ENCODE data around the gene POLD3. TPM values are rescaled to one million over a fixed set of nuclear protein-coding genes. Genes with fewer than 3 reads are reported as not detected.

The POLD3 gene
- total RNA-seq, 2 donors from 2014 or later: 5.6 to 14.5 TPM

DNA sequence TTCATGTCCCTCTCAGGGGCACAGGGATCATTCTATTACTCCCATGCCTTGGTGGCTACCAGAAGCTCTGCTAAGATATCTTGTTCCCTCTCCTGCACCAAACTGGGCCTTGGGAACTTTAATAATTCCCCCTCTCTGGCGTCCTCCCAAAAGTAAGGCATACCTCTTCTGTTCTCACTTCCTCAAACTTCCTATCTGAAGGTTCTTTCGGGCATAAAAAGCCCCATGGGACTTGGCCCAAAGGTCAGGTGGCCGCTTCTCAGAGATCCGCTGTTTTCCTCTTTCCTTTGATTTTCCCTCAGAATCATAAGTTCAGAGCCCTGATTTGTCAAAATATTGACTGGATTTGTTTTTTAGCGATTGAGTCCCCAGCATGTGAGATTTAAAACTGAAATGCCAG lies 13.0 kb downstream of the POLD3 start:
- DNase-seq (ENCODE audit: low spot score) (no peak), ATAC-seq (ENCODE audit: insufficient number of reproducible peaks, low FRiP score, low read depth) (no peak)
- no peaks in the 10 kb centered on the region for H3K9me3 ChIP-seq
- H3K27me3 ChIP-seq (replicated peaks; ENCODE audit: insufficient read depth): no peaks in the 10 kb centered on the region
- peaks cover 9% of the 10 kb centered on the region for H3K36me3 ChIP-seq
- H3K4me1 ChIP-seq (ENCODE audit: control insufficient read depth in 1 of 2, low read depth in 2 of 2): no peaks in the 10 kb centered on the region
- H3K4me3 ChIP-seq: no peak overlapping the region
- TF ChIP-seq, protein P1, sequence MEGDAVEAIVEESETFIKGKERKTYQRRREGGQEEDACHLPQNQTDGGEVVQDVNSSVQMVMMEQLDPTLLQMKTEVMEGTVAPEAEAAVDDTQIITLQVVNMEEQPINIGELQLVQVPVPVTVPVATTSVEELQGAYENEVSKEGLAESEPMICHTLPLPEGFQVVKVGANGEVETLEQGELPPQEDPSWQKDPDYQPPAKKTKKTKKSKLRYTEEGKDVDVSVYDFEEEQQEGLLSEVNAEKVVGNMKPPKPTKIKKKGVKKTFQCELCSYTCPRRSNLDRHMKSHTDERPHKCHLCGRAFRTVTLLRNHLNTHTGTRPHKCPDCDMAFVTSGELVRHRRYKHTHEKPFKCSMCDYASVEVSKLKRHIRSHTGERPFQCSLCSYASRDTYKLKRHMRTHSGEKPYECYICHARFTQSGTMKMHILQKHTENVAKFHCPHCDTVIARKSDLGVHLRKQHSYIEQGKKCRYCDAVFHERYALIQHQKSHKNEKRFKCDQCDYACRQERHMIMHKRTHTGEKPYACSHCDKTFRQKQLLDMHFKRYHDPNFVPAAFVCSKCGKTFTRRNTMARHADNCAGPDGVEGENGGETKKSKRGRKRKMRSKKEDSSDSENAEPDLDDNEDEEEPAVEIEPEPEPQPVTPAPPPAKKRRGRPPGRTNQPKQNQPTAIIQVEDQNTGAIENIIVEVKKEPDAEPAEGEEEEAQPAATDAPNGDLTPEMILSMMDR (IDR thresholded peaks at IDR 0.05): no peak
- no peak overlapping the region for H3K27ac ChIP-seq

GRCh38 chr11:74608431-74608830 lies 16.0 kb downstream of the POLD3 start:
- no peaks in the 10 kb centered on the region for H3K27me3 ChIP-seq (replicated peaks; ENCODE audit: insufficient read depth)
- H3K4me3 ChIP-seq: no peak overlapping the region
- DNase-seq (ENCODE audit: low spot score) (no peak), ATAC-seq (ENCODE audit: insufficient number of reproducible peaks, low FRiP score, low read depth) (no peak)
- no peak overlapping the region for H3K27ac ChIP-seq
- peaks cover 15 to 25% of the 10 kb centered on the region in 2 donors for H3K4me1 ChIP-seq (ENCODE audit: control insufficient read depth in 1 of 2, low read depth in 2 of 2)
- no peaks in the 10 kb centered on the region for H3K9me3 ChIP-seq
- H3K36me3 ChIP-seq: peaks cover 9% of the 10 kb centered on the region
- TF ChIP-seq, protein P1 (IDR thresholded peaks at IDR 0.05): no peak

DNA sequence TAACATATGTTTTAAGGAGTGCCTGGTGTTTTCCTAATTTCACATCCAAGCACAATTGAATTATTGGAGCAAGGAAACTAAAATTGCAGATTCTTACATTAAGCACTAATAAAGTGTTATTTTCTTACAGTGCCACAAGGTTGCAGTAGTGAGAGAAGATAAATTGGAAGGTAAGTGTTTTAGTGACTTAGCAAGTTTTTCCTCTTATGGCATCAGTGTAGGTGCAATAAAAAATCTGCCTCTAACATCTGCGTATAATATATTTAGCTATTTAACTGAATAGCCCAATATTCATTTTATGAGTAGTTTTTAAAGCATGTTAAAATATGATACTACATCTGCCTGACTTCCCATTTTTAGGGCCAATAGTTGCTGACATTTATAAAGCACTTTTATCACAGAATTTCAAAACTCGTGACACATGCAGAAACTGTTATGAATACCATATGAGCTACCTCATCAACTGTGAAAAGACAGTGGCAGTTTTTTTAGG lies 19.0 kb downstream of the POLD3 start:
- H3K4me3 ChIP-seq: no peak overlapping the region
- DNase-seq (ENCODE audit: low spot score) (no peak), ATAC-seq (ENCODE audit: insufficient number of reproducible peaks, low FRiP score, low read depth) (peak; percentile 59)
- no peaks in the 10 kb centered on the region for H3K27me3 ChIP-seq (replicated peaks; ENCODE audit: insufficient read depth)
- no peaks in the 10 kb centered on the region for H3K36me3 ChIP-seq
- no peaks in the 10 kb centered on the region for H3K9me3 ChIP-seq
- H3K4me1 ChIP-seq (ENCODE audit: control insufficient read depth in 1 of 2, low read depth in 2 of 2): peaks cover 15 to 25% of the 10 kb centered on the region in 2 donors
- H3K27ac ChIP-seq: peak overlapping the region in 1 of 2 donors; percentile 71
- TF ChIP-seq, protein P1 (IDR thresholded peaks at IDR 0.05): no peak

- Histone ChIP-seq H3K27ac (peak overlapping the region in 1 of 2 donors; percentile 36), H3K9me3 (no peaks in the 10 kb centered on the region), H3K4me3 (no peak overlapping the region), H3K4me1 (ENCODE audit: control insufficient read depth in 1 of 2, low read depth in 2 of 2) (peaks cover 15 to 25% of the 10 kb centered on the region in 2 donors), H3K36me3 (no peaks in the 10 kb centered on the region), H3K27me3 (replicated peaks; ENCODE audit: insufficient read depth) (no peaks in the 10 kb centered on the region)
- ATAC-seq (ENCODE audit: insufficient number of reproducible peaks, low FRiP score, low read depth) (no peak), DNase-seq (ENCODE audit: low spot score) (no peak)
- TF ChIP-seq, protein P1 (IDR thresholded peaks at IDR 0.05): no peak
Measured at GRCh38 chr11:74612877-74613276, 20.5 kb downstream of the POLD3 start.

- Histone ChIP-seq H3K4me3 (no peak overlapping the region), H3K4me1 (ENCODE audit: control insufficient read depth in 1 of 2, low read depth in 2 of 2) (peaks cover 15 to 25% of the 10 kb centered on the region in 2 donors), H3K9me3 (no peaks in the 10 kb centered on the region), H3K36me3 (peaks cover 6% of the 10 kb centered on the region), H3K27ac (no peak overlapping the region), H3K27me3 (replicated peaks; ENCODE audit: insufficient read depth) (no peaks in the 10 kb centered on the region)
- TF ChIP-seq, protein P1 (IDR thresholded peaks at IDR 0.05): no peak
- DNase-seq (ENCODE audit: low spot score): no peak
- ATAC-seq (ENCODE audit: insufficient number of reproducible peaks, low FRiP score, low read depth): no peak
Measured at GRCh38 chr11:74615311-74615710, 22.9 kb downstream of the POLD3 start.

Measured in thoracic aorta (tissue), 2 donors.